ENCODE measurements around the gene ALDH3A1.

Gene ALDH3A1

DNA sequence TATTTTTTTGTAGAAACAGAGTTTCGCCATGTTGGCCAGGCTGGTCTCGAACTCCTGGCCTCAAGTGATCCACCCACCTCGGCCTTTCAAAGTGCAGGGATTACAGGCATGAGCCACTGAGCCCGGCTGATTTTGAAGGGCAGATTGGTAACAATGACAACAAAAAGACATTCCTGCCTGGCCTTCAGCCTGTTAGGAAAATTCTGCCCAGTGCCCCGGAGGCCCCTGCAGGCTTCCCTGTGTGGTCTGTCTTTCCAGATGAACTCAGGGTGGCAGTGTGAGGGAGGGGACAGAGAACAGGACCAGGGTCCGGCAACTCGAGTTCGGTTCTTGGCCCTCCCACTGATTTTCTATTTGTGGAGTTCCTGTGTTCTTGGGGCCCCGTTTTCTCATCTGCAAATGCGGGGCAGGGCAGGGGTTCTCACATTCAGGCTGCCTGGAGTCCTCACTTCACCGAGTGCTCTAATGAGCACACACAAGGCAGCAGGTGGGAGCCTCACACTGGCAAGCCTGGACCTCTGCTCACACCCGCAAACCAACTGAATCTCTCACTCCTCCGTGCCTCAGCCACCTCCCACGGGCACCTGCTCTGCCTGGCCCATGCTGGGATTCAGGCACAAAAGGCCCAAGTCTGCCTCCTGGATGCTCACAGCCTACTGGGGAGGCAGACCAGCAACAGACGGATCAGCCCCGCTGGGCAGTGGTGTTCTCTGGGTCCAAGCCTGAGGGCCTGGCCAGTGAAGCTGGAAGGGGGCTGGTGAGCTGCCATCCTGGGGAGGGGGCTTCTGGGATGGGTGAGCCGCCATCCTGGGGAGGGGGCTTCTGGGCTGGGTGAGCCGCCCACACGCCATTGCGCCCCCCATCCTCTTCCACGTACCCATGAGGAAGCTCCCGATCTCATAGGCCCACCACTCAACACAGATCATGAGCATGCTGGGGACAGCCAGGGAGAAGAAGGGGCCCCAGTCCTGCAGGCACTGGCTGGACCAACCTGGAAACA lies 42.0 kb downstream of the ALDH3A1 start:
- in situ Hi-C loops (cut with MboI; ENCODE audit: low sequenced_read_pairs), result no loop called here

DNA sequence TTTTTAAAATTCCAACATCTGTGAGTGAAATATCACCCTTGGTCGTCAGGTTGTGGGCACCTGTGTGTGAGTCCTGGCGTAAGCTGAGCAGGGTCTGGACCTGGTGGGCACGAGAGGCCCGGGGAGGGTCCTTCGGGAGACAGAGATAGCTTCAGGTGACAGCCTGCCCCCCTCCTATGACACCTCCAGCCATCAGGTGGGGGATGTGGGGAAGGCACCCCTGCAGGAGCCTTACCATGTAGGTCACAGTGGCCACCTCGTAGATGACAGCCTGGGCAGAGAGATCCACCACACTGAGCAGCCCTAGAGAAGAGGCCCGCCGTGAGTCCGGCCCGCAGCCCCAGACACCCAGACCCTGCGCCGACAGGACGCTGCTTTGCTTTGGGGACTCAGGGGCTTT lies 42.9 kb downstream of the ALDH3A1 start:
- in situ Hi-C loops (cut with MboI; ENCODE audit: low sequenced_read_pairs), result no loop called here

DNA sequence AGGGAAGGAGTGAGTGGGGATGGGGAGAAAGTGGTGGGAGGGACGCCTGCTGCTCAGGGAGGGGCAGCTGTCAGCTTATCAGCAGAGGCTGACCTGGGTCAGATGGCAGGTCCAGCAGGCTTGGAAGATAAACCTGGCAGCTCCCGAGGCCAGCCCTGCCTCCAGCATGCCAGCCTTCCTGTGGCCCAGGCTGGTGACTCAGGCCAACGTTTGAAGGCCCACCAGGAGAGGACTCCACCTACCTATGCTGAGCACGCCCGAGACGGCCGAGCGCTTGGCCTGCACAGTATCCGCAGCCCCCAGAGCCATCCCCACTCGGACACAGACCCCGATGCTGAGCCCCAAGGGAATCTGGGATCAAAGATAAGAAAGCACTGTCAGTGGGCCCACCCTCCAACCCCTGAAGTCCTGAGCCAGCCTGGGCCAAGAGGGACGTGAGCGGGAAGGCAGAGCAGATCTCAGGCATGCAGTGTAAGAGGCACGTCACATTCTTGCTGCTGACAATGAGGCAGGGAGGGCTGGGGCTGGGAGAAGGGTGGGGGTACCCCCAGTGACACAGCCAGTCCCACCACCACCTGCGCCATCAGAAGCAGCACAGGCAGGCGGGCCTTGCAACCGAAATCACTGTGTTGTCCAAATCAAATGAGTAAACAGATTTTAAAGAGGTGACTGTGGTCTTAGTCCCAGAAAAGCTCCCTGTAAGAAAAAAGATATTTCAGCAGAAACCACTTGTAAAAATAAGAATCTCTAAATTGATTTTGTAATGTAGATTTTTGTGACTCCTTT lies 44.1 kb downstream of the ALDH3A1 start:
- in situ Hi-C loops (cut with MboI; ENCODE audit: low sequenced_read_pairs), result no loop called here

GRCh38 chr17:19703106-19703827 lies 44.8 kb downstream of the ALDH3A1 start:
- in situ Hi-C loops (cut with MboI; ENCODE audit: low sequenced_read_pairs), result no loop called here

DNA sequence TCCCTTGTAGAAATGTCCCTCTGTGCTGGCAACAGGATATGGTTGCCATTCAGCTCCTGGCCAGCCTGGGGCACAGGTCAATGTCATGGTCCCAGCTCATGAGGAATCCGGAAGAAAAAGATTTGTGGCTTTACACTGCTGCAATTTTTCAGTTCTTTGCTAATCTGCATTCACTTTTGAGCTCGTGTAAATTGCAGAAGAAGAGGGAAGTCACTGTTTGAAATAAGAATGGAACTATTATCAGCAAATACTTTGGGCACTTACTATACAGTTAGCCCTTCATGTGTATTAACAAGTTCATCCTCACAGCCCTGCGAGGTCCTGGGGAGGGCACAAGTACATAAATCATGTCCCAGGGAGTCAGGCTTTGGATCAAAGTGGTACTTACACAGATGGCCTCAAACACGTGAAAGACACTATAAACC lies 45.9 kb downstream of the ALDH3A1 start:
- in situ Hi-C loops (cut with MboI; ENCODE audit: low sequenced_read_pairs), result no loop called here

All from HL-60/S4 (cell line).